EL (cell line): ENCODE results near the gene CMTR1.
"Not testable (repeated sequence)": the region's sequence is repeated elsewhere in the genome, so short reads cannot be mapped to it uniquely, and the experiment has no call there.

Source experiments
- DNase-seq: peaks from one replicate; pipeline ENCODE4 v3.0.0-alpha.2; 2016

The CMTR1 gene

GRCh38 chr6:37492991-37493660, 60.1 kb downstream of the CMTR1 start:
- no peak for DNase-seq

- no peak for DNase-seq
These were observed 60.6 kb downstream of the CMTR1 start for GRCh38 chr6:37493661-37493995.

GRCh38 chr6:37495244-37495934, 62.4 kb downstream of the CMTR1 start:
- DNase-seq, result no peak

- no peak for DNase-seq
These were observed 64.2 kb downstream of the CMTR1 start for GRCh38 chr6:37496951-37497885.

GRCh38 chr6:37499433-37500293, 66.6 kb downstream of the CMTR1 start, which contains the start of gene CCDC167:
CCDC167 (minus strand) TSS chr6:37499893; CDS start chr6:37499863, 30 bp downstream.
- peak; percentile 100 for DNase-seq

GRCh38 chr6:37500294-37500608, 67.2 kb downstream of the CMTR1 start:
- DNase-seq, result no peak

- not testable (repeated sequence) for DNase-seq
These were observed 67.9 kb downstream of the CMTR1 start for GRCh38 chr6:37500904-37501303.

GRCh38 chr6:37501632-37502491, 68.8 kb downstream of the CMTR1 start:
- DNase-seq, result no peak

GRCh38 chr6:37502703-37503291, 69.8 kb downstream of the CMTR1 start:
- no peak for DNase-seq

GRCh38 chr6:37503309-37503965, 70.4 kb downstream of the CMTR1 start:
- DNase-seq, result no peak

GRCh38 chr6:37504024-37504423, 71.0 kb downstream of the CMTR1 start:
- no peak for DNase-seq

- DNase-seq, result no peak
These were observed 73.5 kb downstream of the CMTR1 start for GRCh38 chr6:37506479-37506878.

GRCh38 chr6:37507077-37507476, 74.1 kb downstream of the CMTR1 start:
- DNase-seq, result no peak

GRCh38 chr6:37507690-37508421, 74.8 kb downstream of the CMTR1 start:
- no peak for DNase-seq

- DNase-seq, result no peak
These were observed 78.2 kb downstream of the CMTR1 start for GRCh38 chr6:37511201-37511600.

GRCh38 chr6:37511910-37512399, 78.9 kb downstream of the CMTR1 start:
- DNase-seq, result no peak

GRCh38 chr6:37512400-37513011, 79.5 kb downstream of the CMTR1 start:
- no peak for DNase-seq

GRCh38 chr6:37513155-37513554, 80.1 kb downstream of the CMTR1 start:
- no peak for DNase-seq

GRCh38 chr6:37513576-37513975, 80.6 kb downstream of the CMTR1 start:
- DNase-seq, result no peak
